ENCODE results near the gene ANKRD16. TPM values are rescaled to one million over a fixed set of nuclear protein-coding genes. Genes with fewer than 3 reads are reported as not detected.
A peak's percentile ranks its signal among the peaks of the same experiment; 100 is the strongest.

The ANKRD16 gene
- total RNA-seq = 8.4 TPM

- no peaks in the 10 kb centered on the region for H3K27me3 ChIP-seq (ENCODE audit: control insufficient read depth in 3 of 3, insufficient read depth in 3 of 3, low read length in 3 of 3)
- peaks cover 34 to 50% (median 36%) of the 10 kb centered on the region in 3 donors for H3K4me1 ChIP-seq (ENCODE audit: control insufficient read depth in 3 of 3, insufficient read depth in 3 of 3, low read length in 3 of 3)
- H3K27ac ChIP-seq (ENCODE audit: low read depth, low read length) = peak within 1 kb of the TSS; percentile 66
- H3K9me3 ChIP-seq (ENCODE audit: control insufficient read depth in 3 of 3, low read length in 3 of 3) = no peaks in the 10 kb centered on the region
- peak within 1 kb of the TSS; percentile 88 to 94 (median 91) for H3K4me3 ChIP-seq (ENCODE audit: low read length in 3 of 3)
- H3K36me3 ChIP-seq (ENCODE audit: control insufficient read depth in 3 of 3, insufficient read depth in 3 of 3, low read length in 3 of 3) = peaks cover 11 to 26% (median 14%) of the 10 kb centered on the region in 3 donors
- H3K9ac ChIP-seq (ENCODE audit: low read depth in 1 of 3, low read length in 3 of 3) = peak within 1 kb of the TSS; percentile 78 to 93 (median 90)
Measured at GRCh38 chr10:5889624-5890451, at the start of gene ANKRD16, which contains the start of gene FBH1. Gene ANKRD16 (minus strand): TSS chr10:5889893. CDS start chr10:5889354, 539 bp downstream. Gene FBH1 (plus strand): TSS chr10:5890243. CDS start chr10:5890346, 103 bp downstream.

DNA sequence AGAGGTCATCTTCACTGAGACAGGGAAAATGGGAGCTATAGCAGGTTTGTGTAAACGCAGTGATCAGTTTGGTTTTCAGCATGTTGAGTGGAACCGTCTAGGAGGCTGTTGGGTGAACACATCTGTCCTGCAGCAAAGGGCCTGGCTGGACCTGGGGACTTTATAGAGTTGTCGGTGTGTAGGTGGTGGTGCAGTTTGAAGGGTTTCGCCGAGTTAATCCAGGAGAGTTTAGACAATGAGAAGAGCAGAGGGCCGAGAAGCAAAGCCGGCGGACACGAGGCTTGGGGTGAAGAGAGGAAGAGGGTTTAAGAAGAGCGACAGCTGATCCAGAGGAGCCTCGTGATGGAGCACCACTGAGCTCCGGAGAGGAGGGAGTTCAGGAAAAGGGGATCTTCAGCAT is 48.6 kb upstream of the ANKRD16 start:
- Histone ChIP-seq H3K36me3 (ENCODE audit: control insufficient read depth in 3 of 3, insufficient read depth in 3 of 3, low read length in 3 of 3) (peaks cover 34 to 40% (median 35%) of the 10 kb centered on the region in 3 donors), H3K4me3 (ENCODE audit: low read length in 3 of 3) (no peak overlapping the region), H3K27ac (ENCODE audit: low read depth, low read length) (no peak overlapping the region), H3K9ac (ENCODE audit: low read depth in 1 of 3, low read length in 3 of 3) (no peak overlapping the region), H3K9me3 (ENCODE audit: control insufficient read depth in 3 of 3, low read length in 3 of 3) (no peaks in the 10 kb centered on the region), H3K4me1 (ENCODE audit: control insufficient read depth in 3 of 3, insufficient read depth in 3 of 3, low read length in 3 of 3) (peaks cover 9 to 16% (median 12%) of the 10 kb centered on the region in 3 donors), H3K27me3 (ENCODE audit: control insufficient read depth in 3 of 3, insufficient read depth in 3 of 3, low read length in 3 of 3) (no peaks in the 10 kb centered on the region)

DNA sequence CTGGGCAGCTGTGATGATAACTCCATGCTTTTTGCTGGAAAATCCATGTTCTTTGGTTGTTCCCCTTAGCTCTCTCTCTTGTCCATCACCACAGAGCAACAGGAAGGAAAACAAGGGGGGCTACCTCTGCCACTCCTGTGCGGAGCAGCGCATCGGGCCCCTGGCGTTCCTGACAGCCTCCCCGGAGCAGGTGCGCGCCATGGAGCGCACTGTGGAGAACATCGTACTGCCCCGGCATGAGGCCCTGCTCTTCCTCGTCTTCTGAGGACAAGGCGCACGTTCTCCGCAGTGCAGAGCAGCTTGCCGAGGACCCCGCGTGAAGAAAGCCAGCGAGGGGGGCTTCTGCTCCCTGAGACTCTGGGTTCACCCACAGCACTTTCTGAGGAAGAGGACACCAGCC is 47.3 kb upstream of the ANKRD16 start:
- Histone ChIP-seq H3K9ac (ENCODE audit: low read depth in 1 of 3, low read length in 3 of 3) (no peak overlapping the region), H3K9me3 (ENCODE audit: control insufficient read depth in 3 of 3, low read length in 3 of 3) (no peaks in the 10 kb centered on the region), H3K36me3 (ENCODE audit: control insufficient read depth in 3 of 3, insufficient read depth in 3 of 3, low read length in 3 of 3) (peaks cover 34 to 45% (median 38%) of the 10 kb centered on the region in 3 donors), H3K27ac (ENCODE audit: low read depth, low read length) (no peak overlapping the region), H3K27me3 (ENCODE audit: control insufficient read depth in 3 of 3, insufficient read depth in 3 of 3, low read length in 3 of 3) (no peaks in the 10 kb centered on the region), H3K4me3 (ENCODE audit: low read length in 3 of 3) (no peak overlapping the region), H3K4me1 (ENCODE audit: control insufficient read depth in 3 of 3, insufficient read depth in 3 of 3, low read length in 3 of 3) (peaks cover 4 to 5% (median 4%) of the 10 kb centered on the region in 3 donors)

DNA sequence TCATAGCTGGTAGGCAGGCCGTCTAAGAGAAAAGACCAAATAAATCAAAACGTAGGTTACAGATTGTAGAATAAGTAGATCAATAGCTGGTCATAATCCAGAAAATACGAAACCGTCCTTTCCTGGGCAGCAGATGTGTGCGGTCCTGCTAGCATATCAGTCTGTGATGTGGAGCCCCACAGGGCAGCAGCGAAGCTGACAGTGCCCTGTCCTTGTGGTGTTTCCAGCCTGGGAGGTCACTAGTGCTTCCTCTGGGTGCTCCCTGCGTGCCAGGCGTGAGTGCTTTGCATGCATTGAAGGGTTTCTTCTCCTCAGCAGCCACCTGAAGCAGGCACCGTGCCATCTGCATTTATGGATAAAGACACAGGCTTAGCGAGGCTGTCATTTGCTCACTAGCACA is 45.9 kb upstream of the ANKRD16 start:
- H3K9ac ChIP-seq (ENCODE audit: low read depth in 1 of 3, low read length in 3 of 3) = no peak overlapping the region
- no peak overlapping the region for H3K27ac ChIP-seq (ENCODE audit: low read depth, low read length)
- no peaks in the 10 kb centered on the region for H3K4me1 ChIP-seq (ENCODE audit: control insufficient read depth in 3 of 3, insufficient read depth in 3 of 3, low read length in 3 of 3)
- no peak overlapping the region for H3K4me3 ChIP-seq (ENCODE audit: low read length in 3 of 3)
- H3K27me3 ChIP-seq (ENCODE audit: control insufficient read depth in 3 of 3, insufficient read depth in 3 of 3, low read length in 3 of 3) = no peaks in the 10 kb centered on the region
- H3K9me3 ChIP-seq (ENCODE audit: control insufficient read depth in 3 of 3, low read length in 3 of 3) = no peaks in the 10 kb centered on the region
- H3K36me3 ChIP-seq (ENCODE audit: control insufficient read depth in 3 of 3, insufficient read depth in 3 of 3, low read length in 3 of 3) = peaks cover 34 to 51% (median 41%) of the 10 kb centered on the region in 3 donors

DNA sequence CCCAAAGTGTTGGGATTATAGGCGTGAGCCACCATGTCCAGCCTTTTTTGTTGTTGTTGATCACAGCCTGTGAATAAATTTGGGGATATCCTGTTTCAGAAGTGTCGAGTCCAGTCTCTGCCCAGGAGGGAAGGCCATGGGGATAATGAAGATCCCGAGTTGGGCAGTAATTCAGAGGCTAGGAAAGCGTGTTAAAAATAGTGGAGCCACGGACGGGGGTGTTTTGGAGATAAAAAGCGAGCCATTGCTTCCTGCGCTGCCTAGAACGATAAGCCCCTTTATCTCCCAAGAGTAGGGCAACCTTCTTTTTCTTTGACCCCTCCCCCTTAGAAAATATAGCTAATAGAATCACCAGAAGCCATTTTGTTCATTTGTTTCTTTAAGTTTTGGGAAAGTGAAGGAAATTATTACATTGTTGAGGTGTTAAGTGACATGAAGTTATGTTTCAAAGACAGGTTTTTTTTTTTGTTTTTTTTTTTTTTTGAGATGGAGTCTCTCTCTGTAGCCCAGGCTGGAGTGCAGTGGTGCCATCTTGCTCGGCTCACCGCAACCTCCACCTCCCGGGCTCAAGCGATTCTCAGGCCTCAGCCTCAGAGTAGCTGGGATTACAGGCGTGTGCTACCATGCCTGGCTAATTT is 44.3 kb upstream of the ANKRD16 start:
- Histone ChIP-seq H3K27me3 (ENCODE audit: control insufficient read depth in 3 of 3, insufficient read depth in 3 of 3, low read length in 3 of 3) (no peaks in the 10 kb centered on the region), H3K27ac (ENCODE audit: low read depth, low read length) (no peak overlapping the region), H3K4me1 (ENCODE audit: control insufficient read depth in 3 of 3, insufficient read depth in 3 of 3, low read length in 3 of 3) (no peaks in the 10 kb centered on the region), H3K9me3 (ENCODE audit: control insufficient read depth in 3 of 3, low read length in 3 of 3) (no peaks in the 10 kb centered on the region), H3K4me3 (ENCODE audit: low read length in 3 of 3) (no peak overlapping the region), H3K36me3 (ENCODE audit: control insufficient read depth in 3 of 3, insufficient read depth in 3 of 3, low read length in 3 of 3) (peaks cover 49 to 65% (median 49%) of the 10 kb centered on the region in 3 donors), H3K9ac (ENCODE audit: low read depth in 1 of 3, low read length in 3 of 3) (no peak overlapping the region)

DNA sequence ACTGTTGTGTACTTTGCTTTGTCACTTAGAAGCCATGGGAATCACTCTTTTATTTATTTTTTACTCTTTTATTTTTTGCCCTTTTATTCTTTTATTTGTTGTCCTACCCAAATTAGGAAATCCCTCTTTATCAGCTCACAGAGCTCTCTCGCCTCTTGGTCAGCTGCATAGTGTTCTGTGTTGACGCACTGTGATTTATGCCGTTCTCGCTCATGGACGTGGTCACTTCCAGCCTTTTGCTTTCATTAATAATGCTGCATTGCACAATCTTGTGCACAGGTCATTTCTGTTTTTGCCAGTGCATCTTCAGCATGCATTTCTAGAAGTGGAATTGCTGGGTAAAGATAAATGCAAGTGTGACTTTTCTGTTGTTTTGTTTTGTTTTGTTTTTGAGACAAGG is 42.7 kb upstream of the ANKRD16 start:
- Histone ChIP-seq H3K4me1 (ENCODE audit: control insufficient read depth in 3 of 3, insufficient read depth in 3 of 3, low read length in 3 of 3) (no peaks in the 10 kb centered on the region), H3K27ac (ENCODE audit: low read depth, low read length) (no peak overlapping the region), H3K36me3 (ENCODE audit: control insufficient read depth in 3 of 3, insufficient read depth in 3 of 3, low read length in 3 of 3) (peaks cover 48 to 62% (median 49%) of the 10 kb centered on the region in 3 donors), H3K9me3 (ENCODE audit: control insufficient read depth in 3 of 3, low read length in 3 of 3) (no peaks in the 10 kb centered on the region), H3K27me3 (ENCODE audit: control insufficient read depth in 3 of 3, insufficient read depth in 3 of 3, low read length in 3 of 3) (no peaks in the 10 kb centered on the region), H3K4me3 (ENCODE audit: low read length in 3 of 3) (no peak overlapping the region), H3K9ac (ENCODE audit: low read depth in 1 of 3, low read length in 3 of 3) (no peak overlapping the region)

- Histone ChIP-seq H3K9ac (ENCODE audit: low read depth in 1 of 3, low read length in 3 of 3) (no peak overlapping the region), H3K36me3 (ENCODE audit: control insufficient read depth in 3 of 3, insufficient read depth in 3 of 3, low read length in 3 of 3) (peaks cover 44 to 60% (median 45%) of the 10 kb centered on the region in 3 donors), H3K4me3 (ENCODE audit: low read length in 3 of 3) (no peak overlapping the region), H3K9me3 (ENCODE audit: control insufficient read depth in 3 of 3, low read length in 3 of 3) (no peaks in the 10 kb centered on the region), H3K27ac (ENCODE audit: low read depth, low read length) (no peak overlapping the region), H3K27me3 (ENCODE audit: control insufficient read depth in 3 of 3, insufficient read depth in 3 of 3, low read length in 3 of 3) (no peaks in the 10 kb centered on the region), H3K4me1 (ENCODE audit: control insufficient read depth in 3 of 3, insufficient read depth in 3 of 3, low read length in 3 of 3) (no peaks in the 10 kb centered on the region)
Measured at GRCh38 chr10:5930272-5930671, 40.6 kb upstream of the ANKRD16 start.

- Histone ChIP-seq H3K4me1 (ENCODE audit: control insufficient read depth in 3 of 3, insufficient read depth in 3 of 3, low read length in 3 of 3) (no peaks in the 10 kb centered on the region), H3K9ac (ENCODE audit: low read depth in 1 of 3, low read length in 3 of 3) (no peak overlapping the region), H3K9me3 (ENCODE audit: control insufficient read depth in 3 of 3, low read length in 3 of 3) (no peaks in the 10 kb centered on the region), H3K27me3 (ENCODE audit: control insufficient read depth in 3 of 3, insufficient read depth in 3 of 3, low read length in 3 of 3) (no peaks in the 10 kb centered on the region), H3K36me3 (ENCODE audit: control insufficient read depth in 3 of 3, insufficient read depth in 3 of 3, low read length in 3 of 3) (peaks cover 47 to 63% (median 49%) of the 10 kb centered on the region in 3 donors), H3K4me3 (ENCODE audit: low read length in 3 of 3) (no peak overlapping the region), H3K27ac (ENCODE audit: low read depth, low read length) (no peak overlapping the region)
Measured at GRCh38 chr10:5929442-5929841, 39.7 kb upstream of the ANKRD16 start.

- Histone ChIP-seq H3K27me3 (ENCODE audit: control insufficient read depth in 3 of 3, insufficient read depth in 3 of 3, low read length in 3 of 3) (no peaks in the 10 kb centered on the region), H3K36me3 (ENCODE audit: control insufficient read depth in 3 of 3, insufficient read depth in 3 of 3, low read length in 3 of 3) (peaks cover 56 to 78% (median 67%) of the 10 kb centered on the region in 3 donors), H3K4me1 (ENCODE audit: control insufficient read depth in 3 of 3, insufficient read depth in 3 of 3, low read length in 3 of 3) (no peaks in the 10 kb centered on the region), H3K9me3 (ENCODE audit: control insufficient read depth in 3 of 3, low read length in 3 of 3) (no peaks in the 10 kb centered on the region), H3K27ac (ENCODE audit: low read depth, low read length) (no peak overlapping the region), H3K9ac (ENCODE audit: low read depth in 1 of 3, low read length in 3 of 3) (no peak overlapping the region), H3K4me3 (ENCODE audit: low read length in 3 of 3) (no peak overlapping the region)
Measured at GRCh38 chr10:5927306-5927705, 37.6 kb upstream of the ANKRD16 start.

DNA sequence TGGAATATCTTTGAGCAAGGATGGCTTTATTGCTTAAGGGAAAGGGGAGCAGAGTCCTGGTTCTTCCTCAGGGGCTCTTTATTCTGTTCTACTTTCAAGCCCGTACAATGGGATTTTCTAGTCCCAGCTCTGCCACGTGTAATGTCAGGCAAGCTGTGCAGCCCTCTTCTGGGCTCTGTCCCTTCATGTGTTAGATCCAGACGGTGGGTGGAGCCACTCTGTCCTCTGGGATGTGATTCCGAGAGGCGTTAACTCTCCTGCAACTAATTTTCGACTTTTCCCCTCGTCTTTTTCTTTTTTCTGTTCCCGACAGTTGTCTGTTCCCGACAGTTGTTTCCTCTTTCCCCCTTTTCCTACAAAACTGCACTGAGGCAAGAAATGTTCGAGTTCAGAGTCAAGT is 35.2 kb upstream of the ANKRD16 start:
- H3K27me3 ChIP-seq (ENCODE audit: control insufficient read depth in 3 of 3, insufficient read depth in 3 of 3, low read length in 3 of 3) = no peaks in the 10 kb centered on the region
- peaks cover 69 to 88% (median 82%) of the 10 kb centered on the region in 3 donors for H3K36me3 ChIP-seq (ENCODE audit: control insufficient read depth in 3 of 3, insufficient read depth in 3 of 3, low read length in 3 of 3)
- H3K4me3 ChIP-seq (ENCODE audit: low read length in 3 of 3) = no peak overlapping the region
- H3K9ac ChIP-seq (ENCODE audit: low read depth in 1 of 3, low read length in 3 of 3) = no peak overlapping the region
- no peaks in the 10 kb centered on the region for H3K9me3 ChIP-seq (ENCODE audit: control insufficient read depth in 3 of 3, low read length in 3 of 3)
- H3K27ac ChIP-seq (ENCODE audit: low read depth, low read length) = no peak overlapping the region
- H3K4me1 ChIP-seq (ENCODE audit: control insufficient read depth in 3 of 3, insufficient read depth in 3 of 3, low read length in 3 of 3) = no peaks in the 10 kb centered on the region
